ENCODE measurements around the gene IFRD2. TPM values are rescaled to one million over a fixed set of nuclear protein-coding genes. Genes with fewer than 3 reads are reported as not detected.

Gene IFRD2
- total and polyA plus RNA-seq, 9 of the 15 experiments (the other 6 are each of a cell fraction or from before 2014, with no cell fraction given) = 30.5 to 115 (median 52.8) TPM

DNA sequence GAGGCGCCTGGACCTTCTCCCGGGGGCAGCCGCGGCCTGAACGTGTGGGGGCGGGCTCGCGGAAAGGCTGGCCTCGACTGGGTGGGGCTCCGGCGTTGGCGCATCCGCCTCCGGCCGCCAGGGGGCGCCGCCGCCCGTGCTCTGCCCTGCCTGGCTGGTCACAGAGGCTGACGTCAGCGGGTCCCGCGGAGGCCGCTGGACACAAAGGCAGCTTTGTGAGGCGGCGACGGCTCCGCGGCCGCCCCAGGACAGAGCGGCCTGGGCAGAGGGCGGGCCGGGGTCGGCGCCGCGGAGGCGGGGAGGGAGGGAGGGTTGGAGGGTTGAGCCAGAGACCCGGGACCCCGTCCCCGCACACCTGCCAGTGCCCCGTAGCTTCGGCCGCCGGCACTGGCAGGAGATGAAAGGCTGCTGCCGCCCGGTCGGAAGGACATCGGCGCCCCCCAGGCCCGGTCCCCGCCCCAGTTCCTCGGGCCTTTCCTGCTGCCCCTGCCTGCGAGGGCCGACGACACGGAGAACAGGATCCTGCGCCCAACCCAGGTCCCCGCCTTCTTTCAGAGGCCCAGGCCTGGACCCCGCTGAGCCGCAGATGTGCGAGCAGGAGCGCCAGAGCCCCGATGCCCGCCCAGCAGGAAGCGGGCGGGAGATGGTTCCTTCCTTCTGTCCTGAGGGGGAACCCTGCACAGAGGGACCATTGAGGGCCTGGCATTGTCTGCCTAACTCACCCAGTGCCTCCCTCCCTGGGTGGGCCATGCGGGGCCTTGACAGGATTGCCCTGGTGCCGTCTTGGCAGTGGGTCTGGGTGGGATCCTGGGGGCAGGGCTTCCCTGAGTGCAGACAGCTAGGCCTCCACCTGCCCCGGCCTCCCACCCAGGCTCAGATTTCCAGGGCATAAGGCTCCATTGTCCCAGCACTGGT, 31.9 kb downstream of the IFRD2 start (continued):
- TF ChIP-seq, protein P1, sequence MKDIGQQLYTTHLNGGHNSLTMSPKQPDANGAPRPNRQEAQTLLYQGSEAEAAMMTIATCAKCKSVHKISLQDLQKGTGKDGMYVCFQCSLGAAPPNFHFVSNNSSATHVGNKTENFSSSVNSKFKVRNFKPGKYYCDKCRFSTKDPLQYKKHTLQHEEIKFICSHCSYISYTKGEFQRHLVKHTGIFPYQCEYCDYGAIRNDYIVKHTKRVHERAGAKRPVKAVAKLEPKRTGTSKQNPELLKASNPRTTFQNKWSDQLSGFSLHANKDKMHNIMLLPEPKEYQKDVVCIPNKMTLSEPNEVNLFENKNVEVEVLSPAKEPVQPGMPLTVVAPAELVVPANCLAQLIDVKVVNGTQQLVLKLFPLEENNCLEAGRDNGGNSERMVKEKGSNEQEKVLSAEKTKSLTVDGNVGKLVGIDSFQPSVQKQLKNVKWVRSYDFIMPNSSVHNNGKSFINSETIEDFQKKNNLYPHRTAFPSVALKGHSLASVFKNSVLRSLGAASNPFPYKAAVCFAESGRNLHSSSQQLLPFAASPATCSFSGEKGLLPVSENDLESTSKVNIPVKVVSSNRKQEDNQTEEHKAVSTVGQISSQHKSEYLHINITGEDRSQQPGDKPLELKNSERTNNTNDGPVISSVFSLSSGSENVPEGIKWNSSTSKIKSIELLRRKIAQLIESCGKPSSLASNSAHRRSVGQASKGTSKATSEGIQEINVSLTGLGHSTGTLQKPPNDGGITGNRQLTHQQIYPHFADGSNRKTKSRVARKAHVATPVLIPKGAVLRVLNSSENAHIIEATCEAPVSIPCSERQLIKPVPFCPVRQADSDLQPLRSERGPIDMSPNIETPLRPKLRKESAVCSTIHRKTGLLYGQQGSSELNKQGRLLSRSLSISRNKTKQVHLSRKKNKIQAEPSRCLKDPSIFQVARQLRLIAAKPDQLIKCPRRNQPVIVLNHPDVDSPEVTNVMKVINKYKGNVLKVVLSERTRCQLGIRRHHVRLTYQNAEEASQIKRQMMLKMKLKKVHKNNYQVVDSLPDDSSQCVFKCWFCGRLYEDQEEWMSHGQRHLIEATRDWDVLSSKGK (CRISPR knock-in tag; IDR thresholded peaks at IDR 0.05) = no peak
- TF ChIP-seq ZNF407 (IDR thresholded peaks at IDR 0.05; ENCODE audit: low read depth) (no peak), JUND (IDR thresholded peaks at IDR 0.05; ENCODE audit: borderline replicate concordance, low read depth, low read length) (peak; percentile 95), JUND (tag; IDR thresholded peaks at IDR 0.05; ENCODE audit: borderline replicate concordance, low read depth, low read length) (peak; percentile 88; the same call in 1 of the 3 replicates), CTBP1 (IDR thresholded peaks at IDR 0.05; ENCODE audit: borderline replicate concordance) (peak; percentile 54; the same call in 1 of the 2 replicates), HMGN3 (IDR thresholded peaks at IDR 0.05; ENCODE audit: borderline replicate concordance, extremely low read depth, insufficient read length, low read depth, low read length) (peak; percentile 81), ZNF212 (CRISPR knock-in tag; IDR thresholded peaks at IDR 0.05) (peak; percentile 51; the same call in 1 of the 2 replicates), RCOR1 (IDR thresholded peaks at IDR 0.05; ENCODE audit: borderline replicate concordance in 1 of 2, low read depth in 2 of 2, low read length in 2 of 2) (no peak), NRF1 (conservative IDR thresholded peaks at IDR 0.05 in 1 of 2, IDR thresholded peaks at IDR 0.05 in 1 of 2) (no peak)
- TF ChIP-seq, protein P2, sequence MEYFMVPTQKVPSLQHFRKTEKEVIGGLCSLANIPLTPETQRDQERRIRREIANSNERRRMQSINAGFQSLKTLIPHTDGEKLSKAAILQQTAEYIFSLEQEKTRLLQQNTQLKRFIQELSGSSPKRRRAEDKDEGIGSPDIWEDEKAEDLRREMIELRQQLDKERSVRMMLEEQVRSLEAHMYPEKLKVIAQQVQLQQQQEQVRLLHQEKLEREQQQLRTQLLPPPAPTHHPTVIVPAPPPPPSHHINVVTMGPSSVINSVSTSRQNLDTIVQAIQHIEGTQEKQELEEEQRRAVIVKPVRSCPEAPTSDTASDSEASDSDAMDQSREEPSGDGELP (CRISPR knock-in tag; IDR thresholded peaks at IDR 0.05; ENCODE audit: borderline replicate concordance) = peak; percentile 64; the same call in 1 of the 2 replicates
